GM23338 (cell line): Measurements from ENCODE around the gene NXPH4.

ENCODE experiments used
- CREB1 ChIP-seq: fragments of 250-450 bp; sonication (Bioruptor Pico); IDR thresholded peaks from 2 replicates; pipeline ENCODE4 v1.5.0; 2020; ENCODE audit warnings: low read depth, mild to moderate bottlenecking, moderate library complexity
- CTCF ChIP-seq, 2 experiments: fragments of 200-600 bp in 1 of 2; sonication (generic) in 1 of 2; conservative IDR thresholded peaks; 2 replicates each; pipeline versions ENCODE4 v1.5.1 to v1.6.1; 2016 to 2017; ENCODE audit warnings: antibody characterized with exemption in 2 of 2, low read depth in 2 of 2, mild to moderate bottlenecking in 2 of 2, moderate library complexity in 1 of 2
- EZH2 ChIP-seq: fragments of 200-600 bp; sonication (generic); IDR thresholded peaks from one replicate; pipeline ENCODE4 v1.8.0; 2017; ENCODE audit warnings: antibody characterized with exemption, mild to moderate bottlenecking, low read depth; ENCODE audit not compliant: unreplicated experiment
- EZH2phosphoT487 ChIP-seq: fragments of 200-600 bp; sonication (generic); IDR thresholded peaks from one replicate; pipeline ENCODE4 v1.8.1; 2018; ENCODE audit warnings: antibody characterized with exemption; ENCODE audit not compliant: unreplicated experiment
- JUNB ChIP-seq: IDR thresholded peaks from one replicate; pipeline ENCODE4 v1.6.1; 2016; ENCODE audit warnings: antibody characterized with exemption; ENCODE audit not compliant: unreplicated experiment
- NANOG ChIP-seq: IDR thresholded peaks from 2 replicates; pipeline ENCODE4 v1.6.1; 2016; ENCODE audit warnings: antibody characterized with exemption, borderline replicate concordance
- POLR2AphosphoS5 ChIP-seq: IDR thresholded peaks from 2 replicates; pipeline ENCODE4 v1.6.1; 2016; ENCODE audit warnings: antibody characterized with exemption, low read depth
- REST ChIP-seq: IDR thresholded peaks from one replicate; pipeline ENCODE4 v1.6.1; 2018; ENCODE audit warnings: antibody characterized with exemption; ENCODE audit not compliant: unreplicated experiment
- ZNF114 ChIP-seq: fragments of 250-450 bp; sonication (Bioruptor Pico); IDR thresholded peaks from 2 replicates; pipeline ENCODE4 v1.5.0; 2020; ENCODE audit warnings: mild to moderate bottlenecking, moderate library complexity
- ZNF462 ChIP-seq: fragments of 250-450 bp; sonication (Bioruptor Pico); IDR thresholded peaks from 2 replicates; pipeline ENCODE4 v1.5.0; 2020; ENCODE audit warnings: mild to moderate bottlenecking, moderate library complexity

GRCh38 chr12:57247041-57247440, 30.4 kb downstream of the NXPH4 start:
- TF ChIP-seq CTCF (conservative IDR thresholded peaks at IDR 0.05; ENCODE audit: low read depth in 2 of 2) (peak in 1 of 2 experiments; percentile 29; a peak in 1 of 4 replicates), POLR2AphosphoS5 (no peak), EZH2 (no peak), EZH2phosphoT487 (no peak), REST (no peak), CREB1 (no peak), ZNF462 (CRISPR knock-in tag) (peak; percentile 45; the same call in 1 of the 2 replicates), NANOG (peak; percentile 35; the same call in 1 of the 2 replicates), ZNF114 (CRISPR knock-in tag) (no peak), JUNB (no peak)
